HepG2 (cell line): ENCODE data around the gene STX7. TPM values are rescaled to one million over a fixed set of nuclear protein-coding genes. Genes with fewer than 3 reads are reported as not detected.

Experiments
- ATAC-seq: fragments of 200-7000 bp; cut with Tn5 transposase; 3 replicates; pipeline ENCODE4 v1.9.1; 2020; ENCODE audit warnings: mild to moderate bottlenecking, moderate library complexity
- BruUV-seq: library from RNA; stranded (reverse); fragments of 400-500 nt; replicated peaks from 2 replicates; lab custom pipeline; 2021; lab: Mats Ljungman, UMichigan
- CTCF ChIA-PET: fragments of 300-600 bp; formaldehyde crosslinking; extraction: SDS; loops from one replicate; lab custom pipeline; 2021; ENCODE audit warnings: low total read pairs, inconsistent platforms, low intra/inter-chr PET ratio; lab: Yijun Ruan, JAX
- POLR2A ChIA-PET: fragments of 350-600 bp; sonication (Branson Sonifier 250); formaldehyde crosslinking; loops from one replicate; lab custom pipeline; 2020; ENCODE audit warnings: antibody characterized with exemption, inconsistent platforms; lab: Yijun Ruan, JAX
- DNase-seq: peaks from one replicate; pipeline ENCODE4 v3.0.0-alpha.2; 2015; ENCODE audit warnings: low spot score
- FAIRE-seq: peaks from 3 replicates; lab custom pipeline; 2011; peaks lifted over from hg19 to GRCh38; lab: Jason Lieb, UNC
- H2AFZ ChIP-seq: one replicate; pipeline ENCODE4 v1.6.1; 2011; ENCODE audit warnings: low read length, inconsistent platforms
- H3K27ac ChIP-seq: fragments of 300-600 bp; 3 replicates; pipeline ENCODE4 v1.8.0; 2011; ENCODE audit warnings: mixed run types, mild to moderate bottlenecking, mixed read lengths, low read length, inconsistent platforms; ENCODE audit not compliant: insufficient read depth; ENCODE audit errors: extremely low read length
- H3K27me3 ChIP-seq, 2 experiments: fragments of 200-600 bp in 1 of 2; 2 replicates in 1 of 2; 3 replicates in 1 of 2; pipeline versions ENCODE4 v1.6.0 to v1.8.0; 2011; ENCODE audit warnings: low read length in 2 of 2, mild to moderate bottlenecking in 2 of 2, moderate library complexity in 2 of 2, inconsistent platforms in 1 of 2; ENCODE audit not compliant: insufficient read depth in 2 of 2, control insufficient read depth in 1 of 2
- H3K36me3 ChIP-seq, 2 experiments: fragments of 200-600 bp in 1 of 2; replicated peaks in 1 of 2; 2 replicates in 1 of 2; 3 replicates in 1 of 2; pipeline versions ENCODE4 v1.5.1 to v1.8.0; 2011; ENCODE audit warnings: low read length in 2 of 2, inconsistent platforms in 1 of 2; ENCODE audit not compliant: insufficient read depth in 2 of 2, control insufficient read depth in 1 of 2
- H3K4me1 ChIP-seq: 2 replicates; pipeline ENCODE4 v1.5.1; 2012; ENCODE audit warnings: low read length, inconsistent platforms; ENCODE audit not compliant: insufficient read depth
- H3K4me2 ChIP-seq: 2 replicates; pipeline ENCODE4 v1.6.0; 2011; ENCODE audit warnings: low read depth, low read length, inconsistent platforms
- H3K4me3 ChIP-seq, 3 experiments: fragments of 200-600 bp in 1 of 3; sonication (generic), shearing (Covaris generic) in 1 of 3; replicated peaks in 1 of 3; 2 replicates each; pipeline ENCODE4 v1.5.1; 2011 to 2016; ENCODE audit warnings: low read length in 3 of 3, inconsistent platforms in 2 of 3, low read depth in 2 of 3, mild to moderate bottlenecking in 2 of 3, control low read depth in 1 of 3, mixed read lengths in 1 of 3; ENCODE audit not compliant: insufficient read depth in 1 of 3
- H3K79me2 ChIP-seq: one replicate; pipeline ENCODE4 v1.6.1; 2011; ENCODE audit warnings: low read length, inconsistent platforms; ENCODE audit not compliant: insufficient read depth
- H3K9ac ChIP-seq: 2 replicates; pipeline ENCODE4 v1.6.0; 2011; ENCODE audit warnings: mild to moderate bottlenecking, low read depth, low read length, inconsistent platforms; ENCODE audit not compliant: insufficient read depth
- H3K9me3 ChIP-seq: 2 replicates; pipeline ENCODE4 v1.5.1; 2012; ENCODE audit warnings: mild to moderate bottlenecking, low read length
- H4K20me1 ChIP-seq: 2 replicates; pipeline ENCODE4 v1.6.0; 2011; ENCODE audit warnings: inconsistent platforms, mild to moderate bottlenecking, low read length, moderate library complexity; ENCODE audit not compliant: insufficient read depth
- CREM ChIP-seq, 2 experiments: sonication (generic) in 1 of 2; formaldehyde crosslinking in 1 of 2; IDR thresholded peaks; 2 replicates each; pipeline versions ENCODE4 v1.4.0 to v1.6.1; 2016 to 2020; ENCODE audit warnings: antibody characterized with exemption in 1 of 2, mild to moderate bottlenecking in 1 of 2, missing genetic modification reagents in 1 of 2
- GFI1 ChIP-seq: sonication (generic); formaldehyde crosslinking; IDR thresholded peaks from 2 replicates; pipeline ENCODE4 v1.5.0; 2020; ENCODE audit warnings: missing genetic modification reagents, mild to moderate bottlenecking, borderline replicate concordance
- KLF13 ChIP-seq: sonication (generic); formaldehyde crosslinking; IDR thresholded peaks from 2 replicates; pipeline ENCODE4 v1.4.0; 2020; ENCODE audit warnings: mild to moderate bottlenecking, missing genetic modification reagents
- MATR3 ChIP-seq: sonication (generic); formaldehyde crosslinking; IDR thresholded peaks from 2 replicates; pipeline ENCODE4 v1.4.0; 2020; ENCODE audit warnings: missing genetic modification reagents
- NFE2L2 ChIP-seq: fragments of 150-350 bp; IDR thresholded peaks from 2 replicates; pipeline ENCODE4 v1.6.1; 2014; ENCODE audit warnings: low read length
- ZBTB7A ChIP-seq: sonication (generic); formaldehyde crosslinking; IDR thresholded peaks from 2 replicates; pipeline ENCODE4 v1.8.0; 2022; ENCODE audit warnings: mild to moderate bottlenecking, missing genetic modification reagents
- ZC3H13 ChIP-seq: sonication (generic); formaldehyde crosslinking; IDR thresholded peaks from 2 replicates; pipeline ENCODE4 v1.8.1; 2023; ENCODE audit warnings: mild to moderate bottlenecking, missing genetic modification reagents, moderate library complexity
- ZNF205 ChIP-seq: IDR thresholded peaks from 2 replicates; pipeline ENCODE4 v1.6.1; 2018; ENCODE audit warnings: missing biosample characterization, missing genetic modification reagents
- ZNF24 ChIP-seq: fragments of 450-650 bp; IDR thresholded peaks from 2 replicates; pipeline ENCODE4 v1.6.1; 2017; ENCODE audit warnings: antibody characterized with exemption, mild to moderate bottlenecking
- ZNF430 ChIP-seq: sonication (generic); formaldehyde crosslinking; IDR thresholded peaks from 2 replicates; pipeline ENCODE4 v1.9.0; 2021; ENCODE audit warnings: mild to moderate bottlenecking, missing genetic modification reagents
- ZNF510 ChIP-seq: sonication (generic); formaldehyde crosslinking; IDR thresholded peaks from 2 replicates; pipeline ENCODE4 v1.4.0; 2020; ENCODE audit warnings: low read depth, mild to moderate bottlenecking, missing genetic modification reagents
- WGBS: methylation state at CpG from one replicate; pipeline ENCODE4 v1.1.6; 2017; ENCODE audit warnings: low lambda C conversion rate; 5-methylcytosine and 5-hydroxymethylcytosine counted together
- in situ Hi-C: cut with HindIII; loops from 2 replicates; pipeline ENCODE4 v1.10.0; 2017; ENCODE audit warnings: low pct_unique_long_range_greater_than_20kb; ENCODE audit not compliant: extremely low pct_ligation_motif_present
- intact Hi-C: fragments of 100-400 bp; cut with micrococcal nuclease; formaldehyde crosslinking; loops from one replicate; pipeline ENCODE4 v1.10.0; 2022; ENCODE audit not compliant: unreplicated experiment
- polyA plus RNA-seq, 8 experiments: library from polyadenylated mRNA; depleted of rRNA in 3 of 8; stranded (reverse) in 7 of 8; unstranded in 1 of 8; fragments of >200 nt; fragmentation: Illumina TruSeq in 4 of 8; extraction: Trizol in 4 of 8; gene quantifications; 2 replicates each; pipeline versions ENCODE4 v1.2.1 to v1.2.3, GENCODE V29; 2011 to 2016; ENCODE audit warnings: low read depth in 4 of 8, missing spikeins in 1 of 8, mixed read lengths in 1 of 8; ENCODE audit not compliant: insufficient read depth in 1 of 8
- total RNA-seq, 5 experiments: library from RNA; depleted of rRNA; stranded (reverse); fragments of >200 nt; fragmentation: Illumina TruSeq; extraction: Trizol; gene quantifications; 2 replicates each; pipeline ENCODE4 v1.2.3, GENCODE V29; 2016; ENCODE audit warnings: low read depth in 1 of 5
- TF ChIP-seq, protein P1 (sequence below): sonication (generic); formaldehyde crosslinking; IDR thresholded peaks from 2 replicates; pipeline ENCODE4 v1.5.1; 2020; ENCODE audit warnings: mild to moderate bottlenecking, missing genetic modification reagents, moderate library complexity
- TF ChIP-seq, protein P2 (sequence below): sonication (generic); formaldehyde crosslinking; IDR thresholded peaks from 2 replicates; pipeline ENCODE4; 2020; ENCODE audit warnings: missing genetic modification reagents, mild to moderate bottlenecking, borderline replicate concordance
- TF ChIP-seq, protein P3 (sequence below): sonication (generic); formaldehyde crosslinking; IDR thresholded peaks from 2 replicates; pipeline ENCODE4 v1.4.0; 2020; ENCODE audit warnings: mild to moderate bottlenecking, missing genetic modification reagents

STX7 gene
- total and polyA plus RNA-seq, 2 of the 13 experiments (the other 11 are each of a cell fraction or from before 2014, with no cell fraction given), result 28.0 to 34.7 TPM

DNA sequence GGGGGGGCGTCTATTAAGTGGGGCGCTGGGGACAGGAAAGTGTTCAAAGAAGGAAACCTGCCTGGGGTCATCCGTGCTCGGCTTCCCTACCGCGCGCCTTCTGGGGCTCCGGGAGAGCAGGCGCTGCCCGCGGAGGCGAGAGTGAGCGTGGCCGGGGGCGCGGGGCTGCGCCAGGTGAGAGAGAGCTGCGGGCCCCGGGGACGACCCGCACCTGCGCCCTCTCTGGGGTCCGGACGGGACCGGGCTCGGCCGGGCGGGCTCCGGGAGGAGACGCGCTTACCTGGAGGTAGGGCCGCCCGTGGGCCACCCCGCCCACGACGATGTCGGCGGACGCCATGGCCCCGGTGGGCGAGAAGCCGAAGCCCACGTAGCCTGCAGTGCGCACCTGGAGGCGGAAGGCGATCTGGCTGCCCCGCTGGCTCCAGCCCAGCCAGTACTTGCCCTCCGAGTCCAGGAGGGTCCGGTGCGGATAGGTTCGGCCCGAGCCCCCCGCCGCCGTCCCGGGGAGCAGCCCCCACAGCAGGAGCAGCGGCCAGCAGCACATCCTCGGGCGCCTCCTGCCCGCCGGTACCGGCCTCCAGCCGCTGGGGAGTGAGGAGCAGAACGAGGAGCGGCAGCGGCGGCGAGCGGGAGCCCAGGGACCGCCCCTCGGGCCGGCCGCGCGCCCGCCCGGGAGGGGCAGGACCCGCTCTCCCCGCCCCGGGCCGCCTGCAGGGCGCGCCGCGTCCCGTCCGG is 111.9 kb downstream of the STX7 start, which contains the start of gene MOXD1:
Gene MOXD1 (minus strand): TSS at position 593 of the 735 bp plus-strand sequence. CDS start 49 bp downstream, at position 544.
- FAIRE-seq, result no peak
- H4K20me1 ChIP-seq, result no peaks in the 10 kb centered on the region
- no peak for DNase-seq
- CTCF ChIA-PET, result interaction anchor here (1.3 kb wide), 1 partner anchor 121 kb away, joined by 3 read pairs; no protein-coding TSS in a partner anchor
- no peaks in the 10 kb centered on the region for H3K79me2 ChIP-seq
- H3K9me3 ChIP-seq, result no peaks in the 10 kb centered on the region
- in situ Hi-C loops (no loop called here), intact Hi-C loops (loop anchor here (5.0 kb wide), 1 partner anchor 81 kb away; no protein-coding TSS in a partner anchor)
- BruUV-seq, result no TSS peak
- H3K27ac ChIP-seq, result no peak within 1 kb of the TSS
- peaks cover 14 to 38% of the 10 kb centered on the region in 2 experiments for H3K27me3 ChIP-seq
- no peaks in the 10 kb centered on the region for H3K36me3 ChIP-seq
- peaks cover 12% of the 10 kb centered on the region for H3K4me1 ChIP-seq
- peak within 1 kb of the TSS; percentile 84 for H3K4me2 ChIP-seq
- H3K9ac ChIP-seq, result no peak within 1 kb of the TSS
- WGBS, result 4% methylated on average over 24 of the region's 87 CpGs
- H3K4me3 ChIP-seq, result peak within 1 kb of the TSS; percentile 60 to 74 (median 62)
- H2AFZ ChIP-seq, result peak within 1 kb of the TSS; percentile 0
- ATAC-seq, result peak; percentile 96
- POLR2A ChIA-PET, result no interaction called here
- TF ChIP-seq GFI1 (CRISPR knock-in tag), result no peak
- TF ChIP-seq ZBTB7A (CRISPR knock-in tag), result 0 out of 2 replicates have a peak, but pooled peaks have one; percentile 31
- TF ChIP-seq, protein P1, sequence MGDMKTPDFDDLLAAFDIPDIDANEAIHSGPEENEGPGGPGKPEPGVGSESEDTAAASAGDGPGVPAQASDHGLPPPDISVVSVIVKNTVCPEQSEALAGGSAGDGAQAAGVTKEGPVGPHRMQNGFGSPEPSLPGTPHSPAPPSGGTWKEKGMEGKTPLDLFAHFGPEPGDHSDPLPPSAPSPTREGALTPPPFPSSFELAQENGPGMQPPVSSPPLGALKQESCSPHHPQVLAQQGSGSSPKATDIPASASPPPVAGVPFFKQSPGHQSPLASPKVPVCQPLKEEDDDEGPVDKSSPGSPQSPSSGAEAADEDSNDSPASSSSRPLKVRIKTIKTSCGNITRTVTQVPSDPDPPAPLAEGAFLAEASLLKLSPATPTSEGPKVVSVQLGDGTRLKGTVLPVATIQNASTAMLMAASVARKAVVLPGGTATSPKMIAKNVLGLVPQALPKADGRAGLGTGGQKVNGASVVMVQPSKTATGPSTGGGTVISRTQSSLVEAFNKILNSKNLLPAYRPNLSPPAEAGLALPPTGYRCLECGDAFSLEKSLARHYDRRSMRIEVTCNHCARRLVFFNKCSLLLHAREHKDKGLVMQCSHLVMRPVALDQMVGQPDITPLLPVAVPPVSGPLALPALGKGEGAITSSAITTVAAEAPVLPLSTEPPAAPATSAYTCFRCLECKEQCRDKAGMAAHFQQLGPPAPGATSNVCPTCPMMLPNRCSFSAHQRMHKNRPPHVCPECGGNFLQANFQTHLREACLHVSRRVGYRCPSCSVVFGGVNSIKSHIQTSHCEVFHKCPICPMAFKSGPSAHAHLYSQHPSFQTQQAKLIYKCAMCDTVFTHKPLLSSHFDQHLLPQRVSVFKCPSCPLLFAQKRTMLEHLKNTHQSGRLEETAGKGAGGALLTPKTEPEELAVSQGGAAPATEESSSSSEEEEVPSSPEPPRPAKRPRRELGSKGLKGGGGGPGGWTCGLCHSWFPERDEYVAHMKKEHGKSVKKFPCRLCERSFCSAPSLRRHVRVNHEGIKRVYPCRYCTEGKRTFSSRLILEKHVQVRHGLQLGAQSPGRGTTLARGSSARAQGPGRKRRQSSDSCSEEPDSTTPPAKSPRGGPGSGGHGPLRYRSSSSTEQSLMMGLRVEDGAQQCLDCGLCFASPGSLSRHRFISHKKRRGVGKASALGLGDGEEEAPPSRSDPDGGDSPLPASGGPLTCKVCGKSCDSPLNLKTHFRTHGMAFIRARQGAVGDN (CRISPR knock-in tag), result peak; percentile 46; the same call in 1 of the 2 replicates
- TF ChIP-seq MATR3, result no peak
- TF ChIP-seq, protein P2, sequence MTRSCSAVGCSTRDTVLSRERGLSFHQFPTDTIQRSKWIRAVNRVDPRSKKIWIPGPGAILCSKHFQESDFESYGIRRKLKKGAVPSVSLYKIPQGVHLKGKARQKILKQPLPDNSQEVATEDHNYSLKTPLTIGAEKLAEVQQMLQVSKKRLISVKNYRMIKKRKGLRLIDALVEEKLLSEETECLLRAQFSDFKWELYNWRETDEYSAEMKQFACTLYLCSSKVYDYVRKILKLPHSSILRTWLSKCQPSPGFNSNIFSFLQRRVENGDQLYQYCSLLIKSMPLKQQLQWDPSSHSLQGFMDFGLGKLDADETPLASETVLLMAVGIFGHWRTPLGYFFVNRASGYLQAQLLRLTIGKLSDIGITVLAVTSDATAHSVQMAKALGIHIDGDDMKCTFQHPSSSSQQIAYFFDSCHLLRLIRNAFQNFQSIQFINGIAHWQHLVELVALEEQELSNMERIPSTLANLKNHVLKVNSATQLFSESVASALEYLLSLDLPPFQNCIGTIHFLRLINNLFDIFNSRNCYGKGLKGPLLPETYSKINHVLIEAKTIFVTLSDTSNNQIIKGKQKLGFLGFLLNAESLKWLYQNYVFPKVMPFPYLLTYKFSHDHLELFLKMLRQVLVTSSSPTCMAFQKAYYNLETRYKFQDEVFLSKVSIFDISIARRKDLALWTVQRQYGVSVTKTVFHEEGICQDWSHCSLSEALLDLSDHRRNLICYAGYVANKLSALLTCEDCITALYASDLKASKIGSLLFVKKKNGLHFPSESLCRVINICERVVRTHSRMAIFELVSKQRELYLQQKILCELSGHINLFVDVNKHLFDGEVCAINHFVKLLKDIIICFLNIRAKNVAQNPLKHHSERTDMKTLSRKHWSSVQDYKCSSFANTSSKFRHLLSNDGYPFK, result no peak
- no peak for TF ChIP-seq ZNF205
- no peak for TF ChIP-seq NFE2L2
- TF ChIP-seq, protein P3, sequence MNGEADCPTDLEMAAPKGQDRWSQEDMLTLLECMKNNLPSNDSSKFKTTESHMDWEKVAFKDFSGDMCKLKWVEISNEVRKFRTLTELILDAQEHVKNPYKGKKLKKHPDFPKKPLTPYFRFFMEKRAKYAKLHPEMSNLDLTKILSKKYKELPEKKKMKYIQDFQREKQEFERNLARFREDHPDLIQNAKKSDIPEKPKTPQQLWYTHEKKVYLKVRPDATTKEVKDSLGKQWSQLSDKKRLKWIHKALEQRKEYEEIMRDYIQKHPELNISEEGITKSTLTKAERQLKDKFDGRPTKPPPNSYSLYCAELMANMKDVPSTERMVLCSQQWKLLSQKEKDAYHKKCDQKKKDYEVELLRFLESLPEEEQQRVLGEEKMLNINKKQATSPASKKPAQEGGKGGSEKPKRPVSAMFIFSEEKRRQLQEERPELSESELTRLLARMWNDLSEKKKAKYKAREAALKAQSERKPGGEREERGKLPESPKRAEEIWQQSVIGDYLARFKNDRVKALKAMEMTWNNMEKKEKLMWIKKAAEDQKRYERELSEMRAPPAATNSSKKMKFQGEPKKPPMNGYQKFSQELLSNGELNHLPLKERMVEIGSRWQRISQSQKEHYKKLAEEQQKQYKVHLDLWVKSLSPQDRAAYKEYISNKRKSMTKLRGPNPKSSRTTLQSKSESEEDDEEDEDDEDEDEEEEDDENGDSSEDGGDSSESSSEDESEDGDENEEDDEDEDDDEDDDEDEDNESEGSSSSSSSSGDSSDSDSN (CRISPR knock-in tag), result peak; percentile 65
- TF ChIP-seq ZC3H13, result no peak
- 0 out of 2 replicates have a peak, but pooled peaks have one; percentile 32 for TF ChIP-seq ZNF430 (CRISPR knock-in tag)
- no peak for TF ChIP-seq CREM (IDR thresholded peaks at IDR 0.05)
- TF ChIP-seq CREM (CRISPR knock-in tag; IDR thresholded peaks at IDR 0.05), result no peak
- no peak for TF ChIP-seq ZNF24
- TF ChIP-seq KLF13 (CRISPR knock-in tag), result 0 out of 2 replicates have a peak, but pooled peaks have one; percentile 17
- no peak for TF ChIP-seq ZNF510
